ENCODE results near the gene SLC5A4. TPM values are rescaled to one million over a fixed set of nuclear protein-coding genes. Genes with fewer than 3 reads are reported as not detected.

SLC5A4 gene
- total and polyA plus RNA-seq, 2 donors (not counting 1 experiment from before 2014, with no cell fraction given), result not detected

- Mint-ChIP-seq H3K4me3 (no peak overlapping the region), H3K27me3 (peaks cover 13% of the 10 kb centered on the region), H3K27ac (no peak overlapping the region), H3K4me1 (no peaks in the 10 kb centered on the region), H3K9me3 (ENCODE audit: insufficient read depth) (no peaks in the 10 kb centered on the region)
- POLR2A ChIA-PET, result no interaction called here
- no CpG with 5 or more reads among the region's 2 CpGs for WGBS (ENCODE audit: insufficient coverage)
- Histone ChIP-seq H3K27me3 (replicated peaks in 1 of 4; ENCODE audit: control extremely low read depth in 1 of 4, control insufficient read depth in 3 of 4, insufficient read depth in 4 of 4, low read length in 3 of 4) (peaks cover 0 to 4% (median under 1%) of the 10 kb centered on the region in 4 experiments), H3K4me3 (ENCODE audit: control extremely low read depth in 1 of 5, extremely low read depth in 1 of 5, insufficient read depth in 1 of 5, low read depth in 2 of 5, low read length in 4 of 5) (no peak overlapping the region), H2AFZ (ENCODE audit: insufficient read depth, low read depth, low read length, poor library complexity, severe bottlenecking) (no peak overlapping the region), H3K36me3 (replicated peaks in 1 of 2; ENCODE audit: control extremely low read depth in 1 of 2, control insufficient read depth in 1 of 2, extremely low read depth in 1 of 2, insufficient read depth in 2 of 2, low read length in 1 of 2) (no peaks in the 10 kb centered on the region), H3K9me3 (ENCODE audit: control extremely low read depth in 1 of 3, control insufficient read depth in 2 of 3, insufficient read depth in 1 of 3, low read length in 2 of 3) (no peaks in the 10 kb centered on the region), H3K4me2 (replicated peaks; ENCODE audit: low read depth, low read length, poor library complexity, severe bottlenecking) (no peak overlapping the region), H3K4me1 (ENCODE audit: control insufficient read depth in 2 of 2, insufficient read depth in 2 of 2, low read length in 2 of 2) (no peaks in the 10 kb centered on the region), H3K9ac (ENCODE audit: low read length) (no peak overlapping the region), H3K79me2 (ENCODE audit: control insufficient read depth, insufficient read depth, low read length) (no peaks in the 10 kb centered on the region), H4K20me1 (ENCODE audit: control insufficient read depth, insufficient read depth, low read length, poor library complexity, severe bottlenecking) (no peaks in the 10 kb centered on the region), H3K27ac (ENCODE audit: low read length in 2 of 2) (no peak overlapping the region)
- no peak for TF ChIP-seq EZH2 (IDR thresholded peaks at IDR 0.05; ENCODE audit: borderline replicate concordance, insufficient read depth, low read depth, low read length, poor library complexity, severe bottlenecking)
- no peak for TF ChIP-seq CTCF (IDR thresholded peaks at IDR 0.05)
- intact Hi-C loops (cut with micrococcal nuclease), result no loop called here
- no peak for DNase-seq
- CTCF ChIA-PET, result no interaction called here
- no peak for ATAC-seq (ENCODE audit: low read depth)
Observed at GRCh38 chr22:32240461-32240860, 14.7 kb downstream of the SLC5A4 start.

- no peak overlapping the region for H3K27ac Mint-ChIP-seq
- H2AFZ ChIP-seq (ENCODE audit: insufficient read depth, low read depth, low read length, poor library complexity, severe bottlenecking), result no peak overlapping the region
- ChIA-PET CTCF (interaction anchor here (0.8 kb wide), 1 partner anchor 29 kb away, joined by 3 read pairs; no protein-coding TSS in a partner anchor), POLR2A (no interaction called here)
- H3K27ac ChIP-seq (ENCODE audit: low read length in 2 of 2), result no peak overlapping the region
- no peaks in the 10 kb centered on the region for H3K9me3 Mint-ChIP-seq (ENCODE audit: insufficient read depth)
- peaks cover 0 to 4% (median under 1%) of the 10 kb centered on the region in 4 experiments for H3K27me3 ChIP-seq (replicated peaks in 1 of 4; ENCODE audit: control extremely low read depth in 1 of 4, control insufficient read depth in 3 of 4, insufficient read depth in 4 of 4, low read length in 3 of 4)
- no peak overlapping the region for H3K4me2 ChIP-seq (replicated peaks; ENCODE audit: low read depth, low read length, poor library complexity, severe bottlenecking)
- no peak for TF ChIP-seq EZH2 (IDR thresholded peaks at IDR 0.05; ENCODE audit: borderline replicate concordance, insufficient read depth, low read depth, low read length, poor library complexity, severe bottlenecking)
- no peak for TF ChIP-seq CTCF (IDR thresholded peaks at IDR 0.05)
- H3K9me3 ChIP-seq (ENCODE audit: control extremely low read depth in 1 of 3, control insufficient read depth in 2 of 3, insufficient read depth in 1 of 3, low read length in 2 of 3), result no peaks in the 10 kb centered on the region
- DNase-seq (no peak), ATAC-seq (ENCODE audit: low read depth) (no peak)
- H3K4me1 ChIP-seq (ENCODE audit: control insufficient read depth in 2 of 2, insufficient read depth in 2 of 2, low read length in 2 of 2), result no peaks in the 10 kb centered on the region
- no peak overlapping the region for H3K4me3 ChIP-seq (ENCODE audit: control extremely low read depth in 1 of 5, extremely low read depth in 1 of 5, insufficient read depth in 1 of 5, low read depth in 2 of 5, low read length in 4 of 5)
- H3K9ac ChIP-seq (ENCODE audit: low read length), result no peak overlapping the region
- H4K20me1 ChIP-seq (ENCODE audit: control insufficient read depth, insufficient read depth, low read length, poor library complexity, severe bottlenecking), result no peaks in the 10 kb centered on the region
- peaks cover 23% of the 10 kb centered on the region for H3K27me3 Mint-ChIP-seq
- intact Hi-C loops (cut with micrococcal nuclease), result no loop called here
- H3K4me1 Mint-ChIP-seq, result no peaks in the 10 kb centered on the region
- 100% methylated on average over 1 of the region's 1 CpG for WGBS (ENCODE audit: insufficient coverage)
- H3K4me3 Mint-ChIP-seq, result no peak overlapping the region
- no peaks in the 10 kb centered on the region for H3K36me3 ChIP-seq (replicated peaks in 1 of 2; ENCODE audit: control extremely low read depth in 1 of 2, control insufficient read depth in 1 of 2, extremely low read depth in 1 of 2, insufficient read depth in 2 of 2, low read length in 1 of 2)
- no peaks in the 10 kb centered on the region for H3K79me2 ChIP-seq (ENCODE audit: control insufficient read depth, insufficient read depth, low read length)
Observed at GRCh38 chr22:32237906-32238305, 17.2 kb downstream of the SLC5A4 start.

Measured in B cell (primary cell).